ENCODE measurements around the gene BARHL1. TPM values are rescaled to one million over a fixed set of nuclear protein-coding genes. Genes with fewer than 3 reads are reported as not detected.

BARHL1 gene
- total and polyA plus RNA-seq, 2 of the 4 experiments (the other 2 are of a cell fraction): not detected

DNA sequence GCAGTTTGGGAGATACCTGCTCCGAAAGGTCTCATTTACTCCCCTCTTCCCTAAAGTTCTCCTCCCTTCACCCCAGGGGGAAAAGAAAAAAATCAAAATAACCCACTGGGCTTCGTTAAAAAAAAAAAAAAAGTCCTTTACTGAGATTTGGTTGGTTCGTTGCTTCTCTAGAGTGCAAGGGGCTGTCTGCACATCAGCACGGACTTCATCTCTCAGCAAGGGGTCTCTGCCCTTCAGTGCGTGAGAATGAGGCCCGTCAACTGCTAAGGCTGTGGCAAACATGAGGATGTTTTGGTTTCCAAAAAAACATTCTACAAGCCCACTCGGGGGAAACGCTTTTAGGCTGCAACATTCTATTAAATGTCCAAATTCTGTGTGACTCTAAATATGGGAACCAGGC, 10.0 kb downstream of the BARHL1 start:
- no peak overlapping the region for H2BK120ac ChIP-seq (ENCODE audit: low read depth, low read length)
- no peak overlapping the region for H3K4me2 ChIP-seq (ENCODE audit: low read depth, low read length)
- no peak for DNase-seq
- in situ Hi-C loops (cut with MboI; ENCODE audit: low sequenced_read_pairs) (no loop called here), dilution Hi-C loops (cut with HindIII; ENCODE audit: low sequenced_read_pairs, unreplicated experiment) (no loop called here), intact Hi-C loops (cut with micrococcal nuclease) (no loop called here)
- H3K9ac ChIP-seq (ENCODE audit: low read depth, low read length): no peak overlapping the region
- no peak overlapping the region for H2BK15ac ChIP-seq (ENCODE audit: low read depth, low read length)
- H2AFZ ChIP-seq (replicated peaks; ENCODE audit: low read length, poor library complexity): no peak overlapping the region
- H3K79me1 ChIP-seq (ENCODE audit: low read depth in 1 of 2, low read length in 2 of 2): no peaks in the 10 kb centered on the region
- H2BK5ac ChIP-seq (ENCODE audit: low read depth, low read length, poor library complexity, severe bottlenecking): no peak overlapping the region
- H3K27ac ChIP-seq (ENCODE audit: insufficient read depth, low read length): no peak overlapping the region
- ATAC-seq (ENCODE audit: low read depth): no peak
- H3K27me3 ChIP-seq (ENCODE audit: control insufficient read depth, insufficient read depth, low read length): peaks cover 46% of the 10 kb centered on the region
- H3K36me3 ChIP-seq (ENCODE audit: control insufficient read depth, insufficient read depth, low read length): peaks cover 6% of the 10 kb centered on the region
- no peak overlapping the region for H3K18ac ChIP-seq (ENCODE audit: low read depth, low read length)
- no TSS peak for BruUV-seq (replicated peaks)
- no peak overlapping the region for H4K8ac ChIP-seq (ENCODE audit: low read depth in 2 of 2, low read length in 2 of 2)
- peaks cover 17% of the 10 kb centered on the region for H4K20me1 ChIP-seq (ENCODE audit: insufficient read depth, low read length)
- no peak for TF ChIP-seq POLR2A (IDR thresholded peaks at IDR 0.05; ENCODE audit: low read depth, low read length)
- TF ChIP-seq SMC3 (IDR thresholded peaks at IDR 0.05; ENCODE audit: low read depth, low read length): no peak
- TF ChIP-seq CEBPB (IDR thresholded peaks at IDR 0.05; ENCODE audit: low read depth, low read length): no peak
- no peak for TF ChIP-seq ELK1 (IDR thresholded peaks at IDR 0.05; ENCODE audit: borderline replicate concordance, low read depth, low read length)
- TF ChIP-seq RAD21 (IDR thresholded peaks at IDR 0.05; ENCODE audit: low read length): no peak
- no peak for TF ChIP-seq NFE2L2 (IDR thresholded peaks at IDR 0.05; ENCODE audit: low read depth, low read length)
- no peak for TF ChIP-seq FOS (IDR thresholded peaks at IDR 0.05; ENCODE audit: low read depth, low read length)
- TF ChIP-seq USF2 (IDR thresholded peaks at IDR 0.05; ENCODE audit: low read depth, low read length): no peak
- TF ChIP-seq BHLHE40 (IDR thresholded peaks at IDR 0.05; ENCODE audit: low read depth, low read length): no peak
- TF ChIP-seq MXI1 (IDR thresholded peaks at IDR 0.05; ENCODE audit: borderline replicate concordance, low read depth, low read length): no peak
- no peak for TF ChIP-seq MAZ (IDR thresholded peaks at IDR 0.05; ENCODE audit: borderline replicate concordance, low read depth, low read length)
- TF ChIP-seq RFX5 (IDR thresholded peaks at IDR 0.05; ENCODE audit: low read depth, low read length): no peak
- no peak for TF ChIP-seq CHD1 (IDR thresholded peaks at IDR 0.05; ENCODE audit: low read depth, low read length)
- no peak for TF ChIP-seq RCOR1 (IDR thresholded peaks at IDR 0.05; ENCODE audit: insufficient replicate concordance, low read length)
- TF ChIP-seq MAFK (IDR thresholded peaks at IDR 0.05; ENCODE audit: low read depth, low read length): no peak
- TF ChIP-seq, protein P1, sequence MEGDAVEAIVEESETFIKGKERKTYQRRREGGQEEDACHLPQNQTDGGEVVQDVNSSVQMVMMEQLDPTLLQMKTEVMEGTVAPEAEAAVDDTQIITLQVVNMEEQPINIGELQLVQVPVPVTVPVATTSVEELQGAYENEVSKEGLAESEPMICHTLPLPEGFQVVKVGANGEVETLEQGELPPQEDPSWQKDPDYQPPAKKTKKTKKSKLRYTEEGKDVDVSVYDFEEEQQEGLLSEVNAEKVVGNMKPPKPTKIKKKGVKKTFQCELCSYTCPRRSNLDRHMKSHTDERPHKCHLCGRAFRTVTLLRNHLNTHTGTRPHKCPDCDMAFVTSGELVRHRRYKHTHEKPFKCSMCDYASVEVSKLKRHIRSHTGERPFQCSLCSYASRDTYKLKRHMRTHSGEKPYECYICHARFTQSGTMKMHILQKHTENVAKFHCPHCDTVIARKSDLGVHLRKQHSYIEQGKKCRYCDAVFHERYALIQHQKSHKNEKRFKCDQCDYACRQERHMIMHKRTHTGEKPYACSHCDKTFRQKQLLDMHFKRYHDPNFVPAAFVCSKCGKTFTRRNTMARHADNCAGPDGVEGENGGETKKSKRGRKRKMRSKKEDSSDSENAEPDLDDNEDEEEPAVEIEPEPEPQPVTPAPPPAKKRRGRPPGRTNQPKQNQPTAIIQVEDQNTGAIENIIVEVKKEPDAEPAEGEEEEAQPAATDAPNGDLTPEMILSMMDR (conservative IDR thresholded peaks at IDR 0.05; ENCODE audit: low read depth, low read length): no peak
- no peak overlapping the region for H2AK5ac ChIP-seq (ENCODE audit: low read depth, low read length)
- no peak overlapping the region for H2AK9ac ChIP-seq (replicated peaks; ENCODE audit: low read depth, low read length, poor library complexity)
- no peak overlapping the region for H3K14ac ChIP-seq (replicated peaks; ENCODE audit: low read depth, low read length)
- no peaks in the 10 kb centered on the region; the same call in 1 of the 2 replicates for H3K4me1 ChIP-seq (ENCODE audit: control insufficient read depth, insufficient read depth, low read length)
- no peak overlapping the region for H4K5ac ChIP-seq (ENCODE audit: low read depth, low read length)
- no peak overlapping the region for H2BK20ac ChIP-seq (ENCODE audit: low read depth, low read length)
- CTCF ChIA-PET: no interaction called here
- WGBS, 2 experiments (ENCODE audit: extremely low coverage in 2 of 2, insufficient read length in 1 of 2): no CpG with 5 or more reads among the region's 8 CpGs
- no peak overlapping the region for H3K56ac ChIP-seq (ENCODE audit: extremely low read depth, insufficient read depth, low read length)
- H3K4ac ChIP-seq (ENCODE audit: low read depth, low read length): no peak overlapping the region
- H3K9me3 ChIP-seq (ENCODE audit: control insufficient read depth, insufficient read depth, low read length): no peaks in the 10 kb centered on the region
- POLR2A ChIA-PET (ENCODE audit: unreplicated experiment): no interaction called here
- no peak overlapping the region for H3K4me3 ChIP-seq (ENCODE audit: insufficient read depth, low read depth, low read length)
- no peak overlapping the region for H3K23ac ChIP-seq (ENCODE audit: low read depth, low read length)
- no peak overlapping the region for H4K91ac ChIP-seq (ENCODE audit: insufficient read depth, low read depth, low read length)
- no peaks in the 10 kb centered on the region for H3K9me1 ChIP-seq (ENCODE audit: insufficient read depth, low read length)

All from IMR-90 (cell line).